ENCODE results near the gene IMPDH2. TPM values are rescaled to one million over a fixed set of nuclear protein-coding genes. Genes with fewer than 3 reads are reported as not detected.

Gene IMPDH2
- total and polyA plus RNA-seq, 7 donors: 82.8 to 397 (median 214) TPM

DNA sequence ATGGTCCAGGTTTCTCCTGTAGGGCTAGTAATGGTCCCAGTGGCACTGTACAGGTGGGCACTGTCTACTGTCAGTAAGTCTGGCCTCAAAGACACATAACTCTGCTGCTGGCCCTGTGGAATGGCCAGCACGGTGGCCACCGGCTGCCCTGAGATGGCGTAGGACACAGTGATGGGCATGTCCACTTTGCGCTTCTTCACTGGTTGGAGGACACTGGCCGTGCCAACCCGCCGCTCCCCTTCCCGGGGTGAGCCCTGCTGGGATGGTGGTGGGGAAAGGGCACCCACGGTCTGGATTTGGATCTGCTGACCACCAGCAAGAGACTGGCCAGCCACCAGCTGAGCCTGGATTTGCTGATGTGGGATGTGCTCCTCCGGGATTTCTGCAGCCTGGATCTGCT is 28.1 kb upstream of the IMPDH2 start:
- DNase-seq: no peak
- WGBS, 3 donors: 91 to 98% (median 98%) methylated on average over 10 of the region's 10 CpGs
- no peak for ATAC-seq
- Histone ChIP-seq H3K9me3 (no peaks in the 10 kb centered on the region), H3K4me1 (peaks cover 5% of the 10 kb centered on the region), H3K27ac (no peak overlapping the region), H3K4me3 (no peak overlapping the region), H3K27me3 (ENCODE audit: insufficient read depth in 3 of 3, low read length in 2 of 3) (no peaks in the 10 kb centered on the region), H3K36me3 (ENCODE audit: insufficient read depth in 1 of 2, low read depth in 1 of 2) (peaks cover 14 to 74% of the 10 kb centered on the region in 2 donors)
- intact Hi-C loops (cut with DNase I): no loop called here
- TF ChIP-seq, protein P1, sequence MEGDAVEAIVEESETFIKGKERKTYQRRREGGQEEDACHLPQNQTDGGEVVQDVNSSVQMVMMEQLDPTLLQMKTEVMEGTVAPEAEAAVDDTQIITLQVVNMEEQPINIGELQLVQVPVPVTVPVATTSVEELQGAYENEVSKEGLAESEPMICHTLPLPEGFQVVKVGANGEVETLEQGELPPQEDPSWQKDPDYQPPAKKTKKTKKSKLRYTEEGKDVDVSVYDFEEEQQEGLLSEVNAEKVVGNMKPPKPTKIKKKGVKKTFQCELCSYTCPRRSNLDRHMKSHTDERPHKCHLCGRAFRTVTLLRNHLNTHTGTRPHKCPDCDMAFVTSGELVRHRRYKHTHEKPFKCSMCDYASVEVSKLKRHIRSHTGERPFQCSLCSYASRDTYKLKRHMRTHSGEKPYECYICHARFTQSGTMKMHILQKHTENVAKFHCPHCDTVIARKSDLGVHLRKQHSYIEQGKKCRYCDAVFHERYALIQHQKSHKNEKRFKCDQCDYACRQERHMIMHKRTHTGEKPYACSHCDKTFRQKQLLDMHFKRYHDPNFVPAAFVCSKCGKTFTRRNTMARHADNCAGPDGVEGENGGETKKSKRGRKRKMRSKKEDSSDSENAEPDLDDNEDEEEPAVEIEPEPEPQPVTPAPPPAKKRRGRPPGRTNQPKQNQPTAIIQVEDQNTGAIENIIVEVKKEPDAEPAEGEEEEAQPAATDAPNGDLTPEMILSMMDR (IDR thresholded peaks at IDR 0.05): no peak

DNA sequence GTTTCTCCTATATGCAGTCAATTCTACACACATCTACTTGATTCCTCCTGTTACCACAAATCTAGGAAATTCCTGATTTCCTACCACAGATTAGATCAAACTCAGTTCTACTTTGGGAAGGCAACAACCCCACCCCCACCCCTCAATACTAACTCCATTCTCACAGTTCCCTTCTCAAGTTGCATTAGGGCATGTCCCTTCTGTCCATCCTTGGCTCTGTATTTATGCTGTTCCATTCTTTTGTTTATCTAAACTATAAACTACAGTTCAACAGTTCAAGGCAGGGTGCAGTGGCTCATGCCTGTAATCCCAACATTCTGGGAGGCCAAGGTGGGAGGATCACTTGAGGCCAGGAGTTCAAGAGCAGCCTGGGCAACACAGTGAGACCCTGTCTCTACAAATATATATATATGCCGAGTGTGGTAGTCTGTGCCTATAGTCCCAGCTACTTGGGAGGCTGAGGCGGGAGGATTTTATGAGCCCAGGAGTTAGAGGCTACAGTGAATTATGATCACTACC is 25.2 kb upstream of the IMPDH2 start:
- DNase-seq: no peak
- TF ChIP-seq, protein P1 (IDR thresholded peaks at IDR 0.05): no peak
- Histone ChIP-seq H3K36me3 (ENCODE audit: insufficient read depth in 1 of 2, low read depth in 1 of 2) (peaks cover 16 to 68% of the 10 kb centered on the region in 2 donors), H3K4me3 (no peak overlapping the region), H3K9me3 (no peaks in the 10 kb centered on the region), H3K4me1 (peaks cover 5% of the 10 kb centered on the region), H3K27me3 (ENCODE audit: insufficient read depth in 3 of 3, low read length in 2 of 3) (no peaks in the 10 kb centered on the region), H3K27ac (no peak overlapping the region)
- no peak for ATAC-seq
- WGBS, 3 donors: 92 to 97% (median 94%) methylated on average over 2 of the region's 2 CpGs
- intact Hi-C loops (cut with DNase I): no loop called here

DNA sequence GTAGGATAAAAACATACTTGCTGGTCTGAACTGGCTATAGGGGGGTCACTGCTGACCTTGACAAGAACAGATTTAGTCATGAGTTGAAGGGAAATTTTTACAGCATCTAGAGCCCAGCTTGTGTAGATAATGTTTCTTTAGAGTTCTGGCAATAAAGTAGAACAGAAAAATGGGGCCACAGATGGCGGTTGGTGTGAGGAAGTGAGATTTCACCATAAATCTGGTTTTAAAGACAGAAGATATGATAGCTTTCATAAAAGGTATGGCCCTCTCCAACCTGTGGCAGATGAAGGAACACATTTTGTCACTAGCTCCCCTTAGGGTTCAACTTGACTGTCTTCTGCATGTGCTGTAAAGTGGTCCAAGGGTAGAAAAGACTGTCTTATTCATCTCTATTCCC is 24.3 kb upstream of the IMPDH2 start:
- DNase-seq (no peak), ATAC-seq (no peak)
- Histone ChIP-seq H3K9me3 (no peaks in the 10 kb centered on the region), H3K4me3 (no peak overlapping the region), H3K27me3 (ENCODE audit: insufficient read depth in 3 of 3, low read length in 2 of 3) (no peaks in the 10 kb centered on the region), H3K27ac (no peak overlapping the region), H3K4me1 (peaks cover 10% of the 10 kb centered on the region), H3K36me3 (ENCODE audit: insufficient read depth in 1 of 2, low read depth in 1 of 2) (peaks cover 16 to 68% of the 10 kb centered on the region in 2 donors)
- TF ChIP-seq, protein P1 (IDR thresholded peaks at IDR 0.05): no peak
- 84 to 92% (median 91%) methylated on average over 1 of the region's 1 CpG for WGBS, 3 donors
- intact Hi-C loops (cut with DNase I): no loop called here

DNA sequence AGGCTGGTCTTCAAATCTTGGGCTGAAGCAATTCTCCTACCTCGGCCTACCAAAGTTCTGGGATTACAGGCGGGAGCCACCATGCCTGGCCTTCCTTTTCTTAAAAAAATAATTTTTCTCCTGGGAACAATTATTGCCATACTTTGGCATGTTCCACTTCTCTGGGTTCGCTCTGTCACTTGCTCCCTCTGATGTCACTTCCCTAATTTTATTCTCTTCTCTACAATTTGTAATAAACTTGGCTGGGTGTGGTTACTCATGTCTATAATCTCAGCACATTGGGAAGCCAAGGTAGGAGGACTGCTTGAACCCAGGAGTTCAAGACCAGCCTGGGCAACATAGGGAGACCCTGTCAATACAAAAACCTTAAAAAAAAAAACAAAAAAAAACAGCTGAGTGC is 6.1 kb upstream of the IMPDH2 start:
- DNase-seq (no peak), ATAC-seq (no peak)
- Histone ChIP-seq H3K4me1 (no peaks in the 10 kb centered on the region), H3K36me3 (ENCODE audit: insufficient read depth in 1 of 2, low read depth in 1 of 2) (peaks cover 3 to 95% of the 10 kb centered on the region in 2 donors), H3K27me3 (ENCODE audit: insufficient read depth in 3 of 3, low read length in 2 of 3) (no peaks in the 10 kb centered on the region), H3K4me3 (no peak overlapping the region), H3K27ac (no peak overlapping the region), H3K9me3 (no peaks in the 10 kb centered on the region)
- 85 to 90% (median 88%) methylated on average over 3 of the region's 3 CpGs for WGBS, 3 donors
- TF ChIP-seq, protein P1 (IDR thresholded peaks at IDR 0.05): no peak
- intact Hi-C loops (cut with DNase I): no loop called here

DNA sequence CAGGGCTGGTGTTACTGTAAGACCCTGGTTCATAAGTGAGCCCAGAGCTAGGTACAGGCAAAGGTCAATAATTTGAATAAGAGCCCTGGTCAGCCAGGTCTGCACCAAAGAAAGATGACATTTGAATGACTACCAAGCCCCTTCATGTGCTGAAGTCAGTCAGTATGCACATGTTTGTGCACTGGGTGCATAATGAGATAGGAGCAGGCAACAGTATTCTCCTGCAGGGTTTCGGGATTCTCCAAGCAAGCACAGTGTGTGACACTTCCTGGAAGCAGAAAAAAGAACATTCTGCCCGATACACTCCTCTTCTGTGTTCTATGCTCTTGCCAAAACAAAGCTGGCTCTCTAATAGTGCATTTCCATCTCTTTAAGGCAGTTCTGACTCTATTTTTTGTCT is 5.5 kb upstream of the IMPDH2 start:
- ATAC-seq: no peak
- TF ChIP-seq, protein P1 (IDR thresholded peaks at IDR 0.05): no peak
- no peak for DNase-seq
- Histone ChIP-seq H3K27me3 (ENCODE audit: insufficient read depth in 3 of 3, low read length in 2 of 3) (no peaks in the 10 kb centered on the region), H3K36me3 (ENCODE audit: insufficient read depth in 1 of 2, low read depth in 1 of 2) (peaks cover 3 to 94% of the 10 kb centered on the region in 2 donors), H3K27ac (no peak overlapping the region), H3K4me1 (no peaks in the 10 kb centered on the region), H3K4me3 (no peak overlapping the region), H3K9me3 (no peaks in the 10 kb centered on the region)
- intact Hi-C loops (cut with DNase I): loop anchor here (5.0 kb wide), 3 partner anchors 43 to 58 kb away; partner anchors contain the start of gene QRICH1 (in 1 of the 2)
- 81 to 95% (median 92%) methylated on average over 2 of the region's 2 CpGs for WGBS, 3 donors
